Ovary (tissue), 9 donors: ENCODE measurements around the gene C1QL2. TPM values are rescaled to one million over a fixed set of nuclear protein-coding genes. Genes with fewer than 3 reads are reported as not detected.

ENCODE experiments used
- DNase-seq, 5 donors: peaks; one replicate each; pipeline ENCODE4 v3.0.0-alpha.2; 2019 to 2020
- H3K27ac ChIP-seq, 2 donors: fragments of 200-600 bp; one replicate each; pipeline versions ENCODE4 v1.5.1 to v1.8.0; 2019 to 2022
- H3K27me3 ChIP-seq: fragments of 200-600 bp; one replicate; pipeline ENCODE4 v1.8.0; 2022
- H3K36me3 ChIP-seq: fragments of 200-600 bp; sonication (generic); one replicate; pipeline ENCODE4 v1.5.1; 2019
- H3K4me1 ChIP-seq: one replicate; pipeline ENCODE4 v1.8.1; 2013; ENCODE audit warnings: mild to moderate bottlenecking, moderate library complexity; ENCODE audit not compliant: insufficient read depth
- H3K4me3 ChIP-seq: fragments of 200-600 bp; sonication (generic); one replicate; pipeline ENCODE4 v1.5.1; 2017
- H3K9me3 ChIP-seq, 2 donors: fragments of 200-600 bp in 1 of 2; sonication (generic) in 1 of 2; one replicate each; pipeline versions ENCODE4 v1.5.1 to v1.8.1; 2013 to 2019; ENCODE audit warnings: mild to moderate bottlenecking in 1 of 2, moderate library complexity in 1 of 2
- EP300 ChIP-seq: sonication (generic); formaldehyde crosslinking; IDR thresholded peaks from one replicate; pipeline ENCODE4 v1.6.1; 2017; ENCODE audit warnings: antibody characterized with exemption
- POLR2A ChIP-seq: fragments of 450-650 bp; IDR thresholded peaks from one replicate; pipeline ENCODE4 v1.6.1; 2017; ENCODE audit warnings: antibody characterized with exemption, mild to moderate bottlenecking, moderate library complexity
- WGBS, 3 donors: extraction: QIAGEN DNeasy Blood & Tissue Kit in 1 of 3; methylation state at CpG; one replicate each; pipeline versions ENCODE4 v1.1.5 to v1.1.7; 2013 to 2017; 5-methylcytosine and 5-hydroxymethylcytosine counted together
- intact Hi-C, 4 donors: fragments of 100-400 bp; cut with DNase I; formaldehyde crosslinking; loops; one replicate each; pipeline versions ENCODE4 v1.11.0 to v1.15.1; 2022 to 2023
- polyA plus RNA-seq, 2 donors: library from polyadenylated mRNA; stranded (reverse); fragments of 200-250 nt in 1 of 2; fragments of 350-450 nt in 1 of 2; fragmentation: Illumina TruSeq in 1 of 2; extraction: RNeasy Lipid Tissue Mini Kit (QIAGEN cat#74804) in 1 of 2; gene quantifications; one replicate each; pipeline ENCODE4 v1.2.3, GENCODE V29; 2013 to 2014
- total RNA-seq, 7 donors: library from RNA; depleted of rRNA in 2 of 7; stranded (reverse); fragments of >200 nt in 2 of 7; fragmentation: NEBNext Ultra II Directional in 3 of 7; extraction: Animal tissue kit (Norgen Biotek cat#: 25700) in 3 of 7; gene quantifications; one replicate each; pipeline versions ENCODE4 v1.1.0 to v1.2.4, GENCODE V29; 2016 to 2023
- TF ChIP-seq, protein P1 (sequence below), 3 donors: fragments of 450-650 bp in 2 of 3; fragments of 200-600 bp in 1 of 3; IDR thresholded peaks; one replicate each; pipeline versions ENCODE4 v1.5.1 to v1.8.0; 2016 to 2022; ENCODE audit warnings: antibody characterized with exemption in 3 of 3, mild to moderate bottlenecking in 1 of 3
- donor health status: DM: no; HTN: no; CAD: no; lungs with moderate emphysema.
- donor health status: DM: no; HTN: no; CAD: no.
- donor health status: Bipolar disorder and iron deficiency.
- donor health status: DM: yes; HTN: yes; CAD: no.
- donor health status: DM: no; HTN: no; CAD: no.
- donor health status: DM: yes; HTN: yes; CAD: no.

Gene C1QL2
- total and polyA plus RNA-seq, 9 donors: 0.10 to 0.23 (median 0.17) TPM; not detected in 5

- intact Hi-C loops: no loop called here
- WGBS, 3 donors: 70 to 76% (median 75%) methylated on average over 5 of the region's 5 CpGs
- Histone ChIP-seq H3K4me3 (no peak overlapping the region), H3K27ac (no peak overlapping the region), H3K36me3 (no peaks in the 10 kb centered on the region), H3K27me3 (no peaks in the 10 kb centered on the region), H3K4me1 (no peaks in the 10 kb centered on the region), H3K9me3 (no peaks in the 10 kb centered on the region)
- TF ChIP-seq POLR2A: no peak
- no peak for DNase-seq
These were observed 13.7 kb downstream of the C1QL2 start for GRCh38 chr2:119144806-119145205.

DNA sequence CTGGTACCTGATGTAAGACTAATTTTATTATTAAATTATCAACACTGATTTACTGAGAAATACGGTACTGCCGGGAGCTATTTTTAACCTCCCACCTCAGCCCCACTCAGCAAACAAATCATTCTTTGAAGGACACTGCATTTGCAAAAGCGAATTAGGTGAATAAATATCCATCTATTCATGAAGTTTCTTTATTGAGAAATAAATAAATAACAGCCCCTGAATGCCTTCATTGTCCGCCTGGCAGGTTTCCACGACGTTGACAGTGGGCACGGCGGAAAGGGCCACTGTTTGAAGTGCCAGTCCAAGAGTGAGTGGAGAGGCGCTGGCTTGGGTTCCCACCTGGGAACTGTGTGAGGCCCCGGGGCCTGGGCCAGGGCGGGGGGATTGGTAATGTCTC lies 15.7 kb downstream of the C1QL2 start:
- Histone ChIP-seq H3K27ac (no peak overlapping the region), H3K27me3 (no peaks in the 10 kb centered on the region), H3K4me1 (no peaks in the 10 kb centered on the region), H3K36me3 (no peaks in the 10 kb centered on the region), H3K4me3 (no peak overlapping the region), H3K9me3 (no peaks in the 10 kb centered on the region)
- no peak for DNase-seq
- 50 to 60% (median 54%) methylated on average over 11 of the region's 11 CpGs for WGBS, 3 donors
- TF ChIP-seq, protein P1, sequence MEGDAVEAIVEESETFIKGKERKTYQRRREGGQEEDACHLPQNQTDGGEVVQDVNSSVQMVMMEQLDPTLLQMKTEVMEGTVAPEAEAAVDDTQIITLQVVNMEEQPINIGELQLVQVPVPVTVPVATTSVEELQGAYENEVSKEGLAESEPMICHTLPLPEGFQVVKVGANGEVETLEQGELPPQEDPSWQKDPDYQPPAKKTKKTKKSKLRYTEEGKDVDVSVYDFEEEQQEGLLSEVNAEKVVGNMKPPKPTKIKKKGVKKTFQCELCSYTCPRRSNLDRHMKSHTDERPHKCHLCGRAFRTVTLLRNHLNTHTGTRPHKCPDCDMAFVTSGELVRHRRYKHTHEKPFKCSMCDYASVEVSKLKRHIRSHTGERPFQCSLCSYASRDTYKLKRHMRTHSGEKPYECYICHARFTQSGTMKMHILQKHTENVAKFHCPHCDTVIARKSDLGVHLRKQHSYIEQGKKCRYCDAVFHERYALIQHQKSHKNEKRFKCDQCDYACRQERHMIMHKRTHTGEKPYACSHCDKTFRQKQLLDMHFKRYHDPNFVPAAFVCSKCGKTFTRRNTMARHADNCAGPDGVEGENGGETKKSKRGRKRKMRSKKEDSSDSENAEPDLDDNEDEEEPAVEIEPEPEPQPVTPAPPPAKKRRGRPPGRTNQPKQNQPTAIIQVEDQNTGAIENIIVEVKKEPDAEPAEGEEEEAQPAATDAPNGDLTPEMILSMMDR (IDR thresholded peaks at IDR 0.05): no peak
- TF ChIP-seq EP300 (no peak), POLR2A (no peak)
- intact Hi-C loops: no loop called here

DNA sequence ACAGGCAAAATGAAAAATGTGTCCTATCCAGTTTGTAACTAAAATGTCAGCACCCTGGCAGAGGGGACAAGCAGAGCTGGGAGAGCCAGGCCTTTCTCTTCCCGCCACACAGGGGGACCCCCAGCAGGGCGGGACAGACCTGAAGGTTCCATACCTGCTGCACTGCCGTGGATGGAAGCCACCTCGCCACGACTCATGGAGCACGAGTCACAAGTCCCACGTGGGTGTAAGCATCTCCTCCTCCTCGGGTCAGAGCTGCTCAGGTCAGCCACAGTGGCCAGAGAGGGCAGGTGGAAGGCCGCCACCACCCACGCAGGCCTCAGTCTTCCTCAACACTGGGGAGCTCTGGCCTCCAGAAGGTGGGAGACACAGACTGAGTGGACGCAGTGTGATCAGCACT lies 21.0 kb downstream of the C1QL2 start:
- Histone ChIP-seq H3K27me3 (no peaks in the 10 kb centered on the region), H3K27ac (no peak overlapping the region), H3K4me3 (no peak overlapping the region), H3K4me1 (no peaks in the 10 kb centered on the region), H3K36me3 (no peaks in the 10 kb centered on the region), H3K9me3 (no peaks in the 10 kb centered on the region)
- 56 to 66% (median 61%) methylated on average over 11 of the region's 11 CpGs for WGBS, 3 donors
- TF ChIP-seq EP300: no peak
- TF ChIP-seq, protein P1 (IDR thresholded peaks at IDR 0.05): no peak
- TF ChIP-seq POLR2A: no peak
- intact Hi-C loops: no loop called here
- no peak for DNase-seq

DNA sequence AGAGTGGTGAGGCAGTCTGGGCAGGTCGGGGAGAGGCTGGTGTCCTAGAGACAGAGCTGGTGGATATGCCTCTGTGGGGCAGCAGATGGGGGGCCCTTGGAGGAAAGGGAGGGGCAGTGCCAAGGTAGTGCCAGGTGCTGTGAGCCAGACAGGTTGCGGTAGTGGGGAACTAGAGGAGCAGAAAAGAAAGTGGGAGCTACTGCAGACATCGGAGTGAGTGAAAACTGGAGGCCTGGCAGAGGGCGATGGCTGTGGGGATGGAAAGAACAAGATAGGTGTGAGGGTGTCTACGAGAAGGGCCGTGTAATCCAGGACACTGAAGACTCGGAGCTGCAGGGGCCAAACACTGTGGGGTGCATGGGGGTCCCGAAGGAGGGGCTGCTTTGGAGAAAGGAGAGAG lies 21.7 kb downstream of the C1QL2 start:
- no peaks in the 10 kb centered on the region for H3K4me1 ChIP-seq
- no peaks in the 10 kb centered on the region for H3K27me3 ChIP-seq
- H3K27ac ChIP-seq: no peak overlapping the region
- no peak overlapping the region for H3K4me3 ChIP-seq
- no peak for TF ChIP-seq POLR2A
- TF ChIP-seq, protein P1 (IDR thresholded peaks at IDR 0.05): no peak
- no peak for TF ChIP-seq EP300
- 76 to 86% (median 77%) methylated on average over 8 of the region's 8 CpGs for WGBS, 3 donors
- no peak for DNase-seq
- H3K36me3 ChIP-seq: no peaks in the 10 kb centered on the region
- intact Hi-C loops: no loop called here
- H3K9me3 ChIP-seq: no peaks in the 10 kb centered on the region

- no peak for DNase-seq
- TF ChIP-seq EP300 (no peak), POLR2A (no peak)
- TF ChIP-seq, protein P1 (IDR thresholded peaks at IDR 0.05): no peak
- Histone ChIP-seq H3K4me3 (no peak overlapping the region), H3K27me3 (no peaks in the 10 kb centered on the region), H3K9me3 (no peaks in the 10 kb centered on the region), H3K4me1 (no peaks in the 10 kb centered on the region), H3K36me3 (no peaks in the 10 kb centered on the region), H3K27ac (no peak overlapping the region)
- WGBS, 3 donors: 64 to 75% (median 73%) methylated on average over 7 of the region's 7 CpGs
- intact Hi-C loops: no loop called here
These were observed 22.5 kb downstream of the C1QL2 start for GRCh38 chr2:119136093-119136492.
